Astrocyte of the spinal cord (primary cell): ENCODE measurements around the gene COA8.
A peak's percentile ranks its signal among the peaks of the same experiment; 100 is the strongest.

ENCODE experiments used
- DNase-seq: peaks from one replicate; pipeline ENCODE4 v3.0.0; 2011; ENCODE audit warnings: low read depth, low spot score
- H3K4me3 ChIP-seq: 2 replicates; pipeline ENCODE4 v1.5.1; 2011; ENCODE audit warnings: low read depth, mild to moderate bottlenecking, low read length, moderate library complexity
- in situ Hi-C: cut with HindIII; loops from 2 replicates; pipeline ENCODE4 v1.10.0; 2017; ENCODE audit warnings: low sequenced_read_pairs
- TF ChIP-seq, protein P1 (sequence below): IDR thresholded peaks from 2 replicates; pipeline ENCODE4 v1.5.1; 2012; ENCODE audit warnings: low read depth, mild to moderate bottlenecking, low read length, inconsistent platforms

Gene COA8

GRCh38 chr14:103613517-103613916 lies 50.8 kb downstream of the COA8 start:
- TF ChIP-seq, protein P1, sequence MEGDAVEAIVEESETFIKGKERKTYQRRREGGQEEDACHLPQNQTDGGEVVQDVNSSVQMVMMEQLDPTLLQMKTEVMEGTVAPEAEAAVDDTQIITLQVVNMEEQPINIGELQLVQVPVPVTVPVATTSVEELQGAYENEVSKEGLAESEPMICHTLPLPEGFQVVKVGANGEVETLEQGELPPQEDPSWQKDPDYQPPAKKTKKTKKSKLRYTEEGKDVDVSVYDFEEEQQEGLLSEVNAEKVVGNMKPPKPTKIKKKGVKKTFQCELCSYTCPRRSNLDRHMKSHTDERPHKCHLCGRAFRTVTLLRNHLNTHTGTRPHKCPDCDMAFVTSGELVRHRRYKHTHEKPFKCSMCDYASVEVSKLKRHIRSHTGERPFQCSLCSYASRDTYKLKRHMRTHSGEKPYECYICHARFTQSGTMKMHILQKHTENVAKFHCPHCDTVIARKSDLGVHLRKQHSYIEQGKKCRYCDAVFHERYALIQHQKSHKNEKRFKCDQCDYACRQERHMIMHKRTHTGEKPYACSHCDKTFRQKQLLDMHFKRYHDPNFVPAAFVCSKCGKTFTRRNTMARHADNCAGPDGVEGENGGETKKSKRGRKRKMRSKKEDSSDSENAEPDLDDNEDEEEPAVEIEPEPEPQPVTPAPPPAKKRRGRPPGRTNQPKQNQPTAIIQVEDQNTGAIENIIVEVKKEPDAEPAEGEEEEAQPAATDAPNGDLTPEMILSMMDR: no peak
- no peak overlapping the region for H3K4me3 ChIP-seq
- DNase-seq: no peak
- in situ Hi-C loops: no loop called here

DNA sequence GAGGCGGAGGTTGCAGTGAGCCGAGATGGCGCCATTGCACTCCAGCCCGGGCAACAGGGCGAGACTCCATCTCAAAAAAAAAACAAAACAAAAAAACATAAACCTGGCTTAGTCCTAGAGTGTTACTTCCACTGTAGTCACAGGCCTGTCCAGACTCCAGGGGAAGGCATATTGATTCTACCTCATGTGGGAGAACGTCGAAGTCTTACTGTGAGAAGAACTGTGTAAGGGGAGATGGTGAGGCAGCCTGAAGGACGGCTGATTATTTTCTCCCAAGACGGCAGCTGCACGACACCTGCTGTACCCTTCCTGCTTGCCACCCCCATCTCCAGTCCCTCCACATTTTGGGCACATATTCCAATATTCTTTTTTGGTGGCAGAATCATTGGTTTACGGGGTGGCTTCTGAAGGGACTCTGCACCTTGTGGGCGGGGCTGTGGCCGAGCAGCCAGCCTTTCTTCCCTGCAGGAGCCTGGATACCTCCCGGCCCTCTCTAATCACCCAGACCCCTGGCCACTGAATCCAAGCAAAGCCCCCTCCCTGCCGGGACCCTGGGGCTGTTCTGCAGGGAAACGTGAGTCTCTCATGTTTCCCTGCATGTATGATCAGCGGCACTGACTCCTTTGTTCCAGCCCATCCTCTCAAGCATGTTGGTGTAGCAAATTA lies 54.0 kb downstream of the COA8 start:
- no peak for DNase-seq
- TF ChIP-seq, protein P1: no peak
- in situ Hi-C loops: no loop called here

DNA sequence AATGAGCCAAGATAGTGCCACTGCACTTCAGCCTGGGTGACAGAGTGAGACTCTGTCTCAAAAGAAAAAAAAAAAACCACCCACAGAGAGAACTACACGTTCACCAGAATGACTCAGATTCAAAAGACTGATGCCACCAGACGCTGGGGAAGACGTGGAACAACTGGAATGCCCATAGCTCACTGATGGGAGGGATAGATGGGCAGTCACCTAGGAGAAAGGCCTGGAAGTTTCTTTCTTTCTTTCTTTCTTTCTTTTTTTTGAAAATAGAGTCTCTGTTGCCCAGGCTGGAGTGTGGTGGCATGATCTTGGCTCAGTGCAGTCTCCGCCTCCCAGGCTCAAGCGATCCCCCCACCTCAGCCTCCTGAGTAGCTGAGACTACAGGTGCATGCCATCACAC lies 56.3 kb downstream of the COA8 start:
- in situ Hi-C loops: no loop called here
- peak; percentile 30 for DNase-seq
- TF ChIP-seq, protein P1: no peak
- H3K4me3 ChIP-seq: no peak overlapping the region

More for the DNA sequence above, 54.0 kb downstream of the COA8 start:
- no peak overlapping the region for H3K4me3 ChIP-seq

GRCh38 chr14:103621860-103622259 lies 59.1 kb downstream of the COA8 start:
- TF ChIP-seq, protein P1: no peak
- in situ Hi-C loops: no loop called here
- DNase-seq: no peak
- no peak overlapping the region for H3K4me3 ChIP-seq

DNA sequence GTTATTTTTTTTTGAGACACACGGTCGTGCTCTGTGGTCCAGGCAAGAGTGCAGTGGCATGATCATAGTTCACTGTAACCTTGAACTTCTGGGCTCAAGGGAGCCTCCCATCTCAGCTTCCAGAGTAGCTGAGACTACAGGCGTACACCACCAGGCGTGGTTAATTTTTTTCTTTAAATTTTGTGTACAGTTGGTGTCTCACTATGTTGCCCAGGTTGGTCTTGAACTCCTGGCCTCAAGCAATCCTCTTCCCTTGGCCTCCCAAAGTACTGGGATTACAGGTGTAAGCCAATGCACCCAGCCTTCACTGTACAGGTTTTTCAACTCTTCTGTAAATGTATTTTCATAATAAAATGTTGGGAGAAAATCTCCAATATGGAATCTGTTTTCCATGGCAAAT lies 60.5 kb downstream of the COA8 start:
- H3K4me3 ChIP-seq: no peak overlapping the region
- TF ChIP-seq, protein P1: no peak
- no peak for DNase-seq
- in situ Hi-C loops: no loop called here

- no peak for DNase-seq
- TF ChIP-seq, protein P1: no peak
- H3K4me3 ChIP-seq: no peak overlapping the region
- in situ Hi-C loops: no loop called here
Observed at GRCh38 chr14:103623883-103624482, 61.2 kb downstream of the COA8 start.
